PC-9 (cell line): Measurements from ENCODE around the gene ACOXL.

ENCODE experiments used
- CTCF ChIP-seq: fragments of 200-600 bp; sonication (generic); conservative IDR thresholded peaks from 2 replicates; pipeline ENCODE4 v1.6.1; 2017; ENCODE audit warnings: mixed run types, antibody characterized with exemption, mild to moderate bottlenecking, moderate library complexity
- EZH2 ChIP-seq: fragments of 200-600 bp; sonication (generic); IDR thresholded peaks from 2 replicates; pipeline ENCODE4 v1.8.0; 2017; ENCODE audit warnings: antibody characterized with exemption, low read depth

- TF ChIP-seq EZH2 (no peak), CTCF (no peak)
Measured at GRCh38 chr2:110955556-110955955, 223.2 kb downstream of the ACOXL start.
